ENCODE measurements around the gene SLC22A14. TPM values are rescaled to one million over a fixed set of nuclear protein-coding genes. Genes with fewer than 3 reads are reported as not detected.

The SLC22A14 gene
- total RNA-seq, 1 experiment from 2014 or later = 0.22 TPM

DNA sequence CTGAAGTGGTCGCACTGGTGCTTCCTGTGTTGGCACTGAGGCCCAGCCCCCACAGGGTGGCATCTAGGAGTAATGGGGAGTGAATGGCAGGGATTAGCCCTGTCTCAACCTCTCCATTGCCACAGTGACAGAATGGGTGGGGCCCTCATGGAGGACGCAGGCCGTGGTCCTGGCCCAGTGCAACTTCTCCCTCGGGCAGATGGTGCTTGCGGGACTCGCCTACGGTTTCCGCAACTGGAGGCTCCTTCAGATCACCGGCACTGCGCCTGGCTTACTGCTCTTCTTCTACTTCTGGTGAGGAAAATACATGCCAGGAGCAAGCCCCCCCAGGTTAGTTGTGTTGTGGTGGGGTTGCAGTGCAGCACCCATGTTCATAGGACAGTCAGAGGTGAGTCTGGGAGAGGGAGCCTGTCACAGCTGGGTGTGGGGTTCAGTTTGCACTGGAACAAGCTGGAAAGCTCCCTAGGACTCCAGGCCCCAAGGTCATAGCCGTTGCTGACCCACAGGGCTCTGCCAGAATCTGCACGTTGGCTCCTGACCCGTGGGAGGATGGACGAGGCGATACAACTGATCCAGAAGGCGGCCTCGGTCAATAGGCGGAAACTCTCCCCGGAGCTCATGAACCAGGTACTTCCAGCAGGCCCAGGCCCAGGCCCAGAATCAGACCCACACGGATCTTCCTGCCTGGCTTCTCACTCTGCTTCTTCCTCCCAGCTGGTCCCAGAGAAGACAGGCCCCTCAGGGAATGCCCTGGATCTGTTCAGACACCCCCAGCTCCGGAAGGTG, 7.0 kb upstream of the SLC22A14 start:
- Histone ChIP-seq H4K20me1 (ENCODE audit: insufficient read depth) (no peaks in the 10 kb centered on the region), H3K9me2 (ENCODE audit: insufficient read depth) (no peaks in the 10 kb centered on the region), H3K4me2 (ENCODE audit: low read length) (no peak overlapping the region), H3K9me3 (ENCODE audit: control insufficient read depth in 1 of 2, insufficient read depth in 1 of 2, low read depth in 1 of 2, low read length in 2 of 2) (no peaks in the 10 kb centered on the region), H3K79me2 (ENCODE audit: insufficient read depth, low read length) (no peaks in the 10 kb centered on the region), H3K36me3 (ENCODE audit: control insufficient read depth in 1 of 2, insufficient read depth in 2 of 2, low read length in 2 of 2) (no peaks in the 10 kb centered on the region), H3K4me3 (replicated peaks in 1 of 2; ENCODE audit: low read depth in 1 of 2, low read length in 2 of 2) (no peak overlapping the region), H3K27ac (ENCODE audit: low read depth, low read length) (no peak overlapping the region), H3K27me3 (ENCODE audit: insufficient read depth, low read length) (no peaks in the 10 kb centered on the region), H3K4me1 (ENCODE audit: control insufficient read depth in 1 of 2, insufficient read depth in 2 of 2, low read length in 2 of 2) (no peaks in the 10 kb centered on the region), H3K9ac (ENCODE audit: low read length) (no peak overlapping the region), H2AFZ (ENCODE audit: low read depth, low read length, poor library complexity, severe bottlenecking) (no peak overlapping the region)
- intact Hi-C loops (cut with micrococcal nuclease) = no loop called here
- ChIA-PET CTCF (no interaction called here), RAD21 (ENCODE audit: low non-redundant PET in 1 of 2, low total read pairs in 2 of 2, uncharacterized antibody in 2 of 2, unreplicated experiment in 2 of 2) (no interaction called here), POLR2A (no interaction called here)
- DNase-seq (ENCODE audit: low read depth, low spot score) = no peak
- no TSS peak for BruUV-seq (replicated peaks)
- ATAC-seq = no peak
- TF ChIP-seq EGR1 (IDR thresholded peaks at IDR 0.05; ENCODE audit: low read depth) (no peak), EZH2phosphoT487 (IDR thresholded peaks at IDR 0.05; ENCODE audit: borderline replicate concordance) (no peak), ZFX (IDR thresholded peaks at IDR 0.05) (no peak), CEBPB (IDR thresholded peaks at IDR 0.05; ENCODE audit: low read depth) (no peak), SRF (IDR thresholded peaks at IDR 0.05; ENCODE audit: low read depth) (no peak), ZBTB33 (IDR thresholded peaks at IDR 0.05; ENCODE audit: extremely low read depth, insufficient replicate concordance, low read length) (no peak), ATF3 (IDR thresholded peaks at IDR 0.05) (no peak)
- TF ChIP-seq, protein P1, sequence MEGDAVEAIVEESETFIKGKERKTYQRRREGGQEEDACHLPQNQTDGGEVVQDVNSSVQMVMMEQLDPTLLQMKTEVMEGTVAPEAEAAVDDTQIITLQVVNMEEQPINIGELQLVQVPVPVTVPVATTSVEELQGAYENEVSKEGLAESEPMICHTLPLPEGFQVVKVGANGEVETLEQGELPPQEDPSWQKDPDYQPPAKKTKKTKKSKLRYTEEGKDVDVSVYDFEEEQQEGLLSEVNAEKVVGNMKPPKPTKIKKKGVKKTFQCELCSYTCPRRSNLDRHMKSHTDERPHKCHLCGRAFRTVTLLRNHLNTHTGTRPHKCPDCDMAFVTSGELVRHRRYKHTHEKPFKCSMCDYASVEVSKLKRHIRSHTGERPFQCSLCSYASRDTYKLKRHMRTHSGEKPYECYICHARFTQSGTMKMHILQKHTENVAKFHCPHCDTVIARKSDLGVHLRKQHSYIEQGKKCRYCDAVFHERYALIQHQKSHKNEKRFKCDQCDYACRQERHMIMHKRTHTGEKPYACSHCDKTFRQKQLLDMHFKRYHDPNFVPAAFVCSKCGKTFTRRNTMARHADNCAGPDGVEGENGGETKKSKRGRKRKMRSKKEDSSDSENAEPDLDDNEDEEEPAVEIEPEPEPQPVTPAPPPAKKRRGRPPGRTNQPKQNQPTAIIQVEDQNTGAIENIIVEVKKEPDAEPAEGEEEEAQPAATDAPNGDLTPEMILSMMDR (IDR thresholded peaks at IDR 0.05 in 2 of 3, conservative IDR thresholded peaks at IDR 0.05 in 1 of 3; ENCODE audit: borderline replicate concordance in 1 of 3, insufficient read depth in 1 of 3, low read depth in 2 of 3, low read length in 2 of 3) = no peak
